GM12878 (cell line): ENCODE data around the gene GRAMD1A. TPM values are rescaled to one million over a fixed set of nuclear protein-coding genes. Genes with fewer than 3 reads are reported as not detected.

ENCODE experiments used
- ATAC-seq: fragments of 200-7000 bp; cut with Tn5 transposase; 3 replicates; pipeline ENCODE4 v1.9.1; 2020; ENCODE audit warnings: mild to moderate bottlenecking, moderate library complexity
- BruUV-seq: library from RNA; stranded (reverse); fragments of 400-500 nt; replicated peaks from 2 replicates; lab custom pipeline; 2021; lab: Mats Ljungman, UMichigan
- CTCF ChIA-PET: fragments of 300-600 bp; sonication (Branson Sonifier 250); formaldehyde crosslinking; extraction: SDS; loops from one replicate; lab custom pipeline; 2021; ENCODE audit warnings: inconsistent platforms; lab: Yijun Ruan, JAX
- POLR2A ChIA-PET: fragments of 350-600 bp; formaldehyde crosslinking; extraction: SDS; loops from one replicate; lab custom pipeline; 2021; ENCODE audit warnings: inconsistent platforms; lab: Charles Lee
- RAD21 ChIA-PET: fragments of 300-600 bp; sonication (Branson Sonifier 250); formaldehyde crosslinking; loops from one replicate; lab custom pipeline; 2023; ENCODE audit warnings: antibody characterized with exemption; ENCODE audit not compliant: unreplicated experiment; lab: Charles Lee
- SMC1A ChIA-PET: fragments of 300-600 bp; sonication (Branson Sonifier 250); formaldehyde crosslinking; loops from one replicate; lab custom pipeline; 2023; ENCODE audit not compliant: unreplicated experiment, uncharacterized antibody; lab: Charles Lee
- DNase-seq: peaks from one replicate; pipeline ENCODE4 v3.0.0-alpha.2; 2011; ENCODE audit warnings: low read depth, low spot score
- FAIRE-seq: peaks from 3 replicates; lab custom pipeline; 2011; peaks lifted over from hg19 to GRCh38; lab: Jason Lieb, UNC
- H2AFZ ChIP-seq: 2 replicates; pipeline ENCODE4 v1.6.0; 2011; ENCODE audit warnings: low read depth, low read length, control low read depth; ENCODE audit not compliant: control insufficient read depth
- H3K27ac ChIP-seq: 2 replicates; pipeline ENCODE4 v1.5.1; 2011; ENCODE audit warnings: control low read depth; ENCODE audit not compliant: control insufficient read depth, insufficient read depth
- H3K27me3 ChIP-seq, 2 experiments: replicated peaks in 1 of 2; 2 replicates each; pipeline versions ENCODE4 v1.6.0 to v1.6.1; 2011; ENCODE audit warnings: low read length in 1 of 2; ENCODE audit not compliant: control insufficient read depth in 2 of 2, insufficient read depth in 2 of 2
- H3K36me3 ChIP-seq, 2 experiments: 2 replicates each; pipeline ENCODE4 v1.5.1; 2011; ENCODE audit warnings: low read length in 1 of 2; ENCODE audit not compliant: control insufficient read depth in 2 of 2, insufficient read depth in 2 of 2
- H3K4me1 ChIP-seq: 2 replicates; pipeline ENCODE4 v1.6.1; 2011; ENCODE audit warnings: mild to moderate bottlenecking, low read length, moderate library complexity, mixed read lengths; ENCODE audit not compliant: control insufficient read depth, insufficient read depth
- H3K4me2 ChIP-seq: 2 replicates; pipeline ENCODE4 v1.6.0; 2011; ENCODE audit warnings: control low read depth; ENCODE audit not compliant: control insufficient read depth, insufficient read depth
- H3K4me3 ChIP-seq: fragments of 200-600 bp; sonication (generic); 2 replicates; pipeline ENCODE4 v1.5.1; 2016
- H3K79me2 ChIP-seq: 2 replicates; pipeline ENCODE4 v1.6.0; 2011; ENCODE audit warnings: low read length; ENCODE audit not compliant: control insufficient read depth, insufficient read depth
- H3K9ac ChIP-seq: 2 replicates; pipeline ENCODE4 v1.8.0; 2011; ENCODE audit warnings: low read length, control low read depth, mixed read lengths; ENCODE audit not compliant: control insufficient read depth, insufficient read depth
- H3K9me3 ChIP-seq: replicated peaks from 3 replicates; pipeline ENCODE4 v1.5.1; 2011; ENCODE audit warnings: mild to moderate bottlenecking, low read length; ENCODE audit not compliant: control insufficient read depth, insufficient read depth
- H4K20me1 ChIP-seq: 2 replicates; pipeline ENCODE4 v1.6.0; 2011; ENCODE audit not compliant: control insufficient read depth, insufficient read depth
- CBX5 ChIP-seq: sonication (generic); IDR thresholded peaks from 2 replicates; pipeline ENCODE4 v1.6.1; 2016; ENCODE audit warnings: low read depth, moderate library complexity, mild to moderate bottlenecking, inconsistent platforms
- CHD2 ChIP-seq: IDR thresholded peaks from 2 replicates; pipeline ENCODE4 v1.6.1; 2011; ENCODE audit warnings: low read depth, low read length, improper control_type of control experiment, borderline replicate concordance
- JUND ChIP-seq: IDR thresholded peaks from 2 replicates; pipeline ENCODE4 v1.6.1; 2012; ENCODE audit warnings: low read depth, mild to moderate bottlenecking, low read length, improper control_type of control experiment, moderate library complexity
- KAT2A ChIP-seq: conservative IDR thresholded peaks from 2 replicates; pipeline ENCODE4 v1.6.1; 2011; ENCODE audit warnings: low read depth, low read length; ENCODE audit not compliant: control insufficient read depth
- KLF5 ChIP-seq: fragments of 450-650 bp; IDR thresholded peaks from 2 replicates; pipeline ENCODE4 v1.6.1; 2014; ENCODE audit warnings: mild to moderate bottlenecking; ENCODE audit not compliant: partially characterized antibody
- NFIC ChIP-seq: IDR thresholded peaks from 2 replicates; pipeline ENCODE4 v1.6.1; 2012; ENCODE audit warnings: low read depth, mild to moderate bottlenecking, inconsistent platforms, low read length, moderate library complexity
- RAD51 ChIP-seq: fragments of 450-650 bp; IDR thresholded peaks from 2 replicates; pipeline ENCODE4 v1.6.1; 2016; ENCODE audit warnings: moderate library complexity, mild to moderate bottlenecking, inconsistent platforms
- RB1 ChIP-seq: fragments of 450-650 bp; formaldehyde crosslinking; IDR thresholded peaks from 2 replicates; pipeline ENCODE4 v1.6.1; 2017; ENCODE audit warnings: mild to moderate bottlenecking, borderline replicate concordance
- TCF7 ChIP-seq: IDR thresholded peaks from 2 replicates; pipeline ENCODE4 v1.6.1; 2014; ENCODE audit warnings: antibody characterized with exemption, borderline replicate concordance
- YBX1 ChIP-seq: fragments of 450-650 bp; IDR thresholded peaks from 2 replicates; pipeline ENCODE4 v1.6.1; 2016; ENCODE audit warnings: antibody characterized with exemption
- WGBS: methylation state at CpG from one replicate; pipeline ENCODE4 v1.1.6; 2016; ENCODE audit warnings: low lambda C conversion rate; ENCODE audit not compliant: insufficient replicate concordance, insufficient coverage; ENCODE audit errors: missing lambda C conversion rate; 5-methylcytosine and 5-hydroxymethylcytosine counted together
- in situ Hi-C: fragments of 300-500 bp; cut with MboI; formaldehyde crosslinking; loops from 9 replicates; pipeline ENCODE4 v1.14.3; 2018; ENCODE audit warnings: mixed read lengths
- intact Hi-C: fragments of 100-400 bp; cut with micrococcal nuclease; formaldehyde crosslinking; loops from one replicate; pipeline ENCODE4 v1.14.2; 2022; ENCODE audit not compliant: unreplicated experiment
- polyA plus RNA-seq, 11 experiments: library from polyadenylated mRNA; depleted of rRNA in 4 of 11; unstranded in 6 of 11; stranded (reverse) in 5 of 11; fragments of >200 nt; fragmentation: Nextera tagmentation in 4 of 11; fragmentation: Illumina TruSeq in 1 of 11; extraction: Ambion mirVana in 4 of 11; extraction: Trizol in 1 of 11; gene quantifications; 1 replicate in 1 of 11; 2 replicates in 10 of 11; pipeline versions ENCODE4 v1.2.1 to v1.2.3, GENCODE V29; 2011 to 2016; ENCODE audit warnings: inconsistent platforms in 2 of 11, missing spikeins in 2 of 11, low read depth in 1 of 11
- total RNA-seq, 4 experiments: library from RNA; depleted of rRNA in 3 of 4; stranded (reverse); fragments of >200 nt in 3 of 4; fragmentation: Illumina TruSeq in 1 of 4; extraction: Trizol in 1 of 4; gene quantifications; 2 replicates each; pipeline versions ENCODE4 v1.2.1 to v1.2.3, GENCODE V29; 2013 to 2021
- TF ChIP-seq, protein P1 (sequence below): IDR thresholded peaks from 2 replicates; pipeline ENCODE4 v1.6.1; 2011; ENCODE audit warnings: borderline replicate concordance, low read depth, mild to moderate bottlenecking, moderate library complexity, mixed read lengths, low read length; ENCODE audit not compliant: insufficient read depth; ENCODE audit errors: extremely low read length

GRAMD1A gene
- total and polyA plus RNA-seq, 10 of the 15 experiments (the other 5 are each of a cell fraction or from before 2014, with no cell fraction given), result 0.79 to 73.6 (median 35.3) TPM

DNA sequence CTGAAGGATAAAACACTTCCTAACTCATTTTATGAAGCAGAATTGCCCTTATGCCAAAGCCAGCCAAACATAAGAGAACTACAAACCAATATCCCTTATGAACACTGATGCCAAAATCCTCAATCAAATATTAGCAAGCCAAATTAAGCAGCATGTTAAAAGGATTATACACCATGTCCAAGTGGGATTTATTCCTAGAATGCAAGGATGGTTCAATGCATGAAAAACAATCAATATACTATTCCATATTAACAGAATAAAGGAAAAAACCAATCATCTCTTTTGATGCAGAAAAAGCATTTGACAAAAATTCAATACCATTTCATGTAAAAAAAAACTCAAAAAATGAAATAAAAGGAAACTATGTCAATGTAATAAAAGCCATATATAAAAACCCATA is 47.0 kb upstream of the GRAMD1A start (continued):
- TF ChIP-seq KAT2A, result no peak
- no peak for TF ChIP-seq YBX1
- no peak for TF ChIP-seq JUND
- TF ChIP-seq RAD51, result no peak
- TF ChIP-seq RB1, result no peak
- no peak for TF ChIP-seq TCF7
- TF ChIP-seq CBX5, result no peak
- no peak for TF ChIP-seq CHD2
- no peak for TF ChIP-seq NFIC

DNA sequence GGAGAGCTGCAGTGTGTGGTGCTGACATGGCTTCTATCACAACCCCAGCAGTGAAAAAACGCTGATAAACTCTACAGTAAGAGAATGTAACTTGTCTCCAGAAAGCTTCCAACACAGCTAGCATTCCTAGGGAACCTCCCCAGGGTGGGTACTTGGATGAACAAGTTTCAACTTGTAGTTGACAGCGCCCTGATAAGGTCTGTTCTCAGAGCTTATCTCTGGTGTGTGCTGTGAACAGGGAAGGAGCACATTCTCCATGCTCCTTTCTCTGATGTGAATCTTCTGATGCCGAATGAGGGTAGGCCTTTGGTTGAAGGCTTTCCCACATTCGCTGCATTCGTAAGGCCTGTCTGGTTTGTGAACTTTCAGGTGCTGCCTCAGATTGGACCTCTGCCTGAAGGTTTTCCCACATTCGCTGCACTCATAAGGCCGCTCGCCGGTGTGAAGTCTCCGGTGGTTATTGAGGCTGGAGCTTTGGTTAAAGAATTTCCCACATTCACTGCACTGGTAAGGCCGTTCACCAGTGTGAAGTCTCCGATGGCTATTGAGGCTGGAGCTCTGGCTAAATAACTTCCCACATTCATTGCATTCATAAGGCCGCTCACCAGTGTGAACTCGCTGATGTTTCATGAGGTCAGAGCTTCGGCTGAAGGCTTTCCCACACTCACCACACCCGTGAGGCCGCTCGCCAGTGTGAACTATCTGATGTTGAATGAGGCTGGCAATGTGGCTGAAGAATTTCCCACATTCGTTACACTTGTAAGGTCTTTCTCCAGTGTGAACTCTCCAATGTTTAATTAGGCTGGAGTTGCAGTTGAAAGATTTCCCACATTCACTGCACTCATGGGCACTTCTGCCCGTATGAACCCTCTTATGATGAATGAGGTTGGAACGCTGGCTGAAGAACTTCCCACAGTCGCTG is 42.0 kb upstream of the GRAMD1A start:
- TF ChIP-seq, protein P1, sequence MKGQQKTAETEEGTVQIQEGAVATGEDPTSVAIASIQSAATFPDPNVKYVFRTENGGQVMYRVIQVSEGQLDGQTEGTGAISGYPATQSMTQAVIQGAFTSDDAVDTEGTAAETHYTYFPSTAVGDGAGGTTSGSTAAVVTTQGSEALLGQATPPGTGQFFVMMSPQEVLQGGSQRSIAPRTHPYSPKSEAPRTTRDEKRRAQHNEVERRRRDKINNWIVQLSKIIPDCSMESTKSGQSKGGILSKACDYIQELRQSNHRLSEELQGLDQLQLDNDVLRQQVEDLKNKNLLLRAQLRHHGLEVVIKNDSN, result no peak
- peak; percentile 66 for TF ChIP-seq KLF5
- peak; percentile 77; the same call in 1 of the 2 replicates for TF ChIP-seq CBX5
- H3K4me3 ChIP-seq, result no peak overlapping the region
- H3K4me1 ChIP-seq, result peaks cover 4% of the 10 kb centered on the region
- intact Hi-C loops (no loop called here), in situ Hi-C loops (loop anchor here (25.0 kb wide), 1 partner anchor 1404 kb away; no protein-coding TSS in a partner anchor)
- no peaks in the 10 kb centered on the region for H3K27me3 ChIP-seq
- H3K4me2 ChIP-seq, result no peak overlapping the region
- ChIA-PET RAD21 (no interaction called here), POLR2A (no interaction called here), SMC1A (no interaction called here), CTCF (no interaction called here)
- no peak overlapping the region for H3K27ac ChIP-seq
- peaks cover 5% of the 10 kb centered on the region for H3K79me2 ChIP-seq
- no peak for DNase-seq
- FAIRE-seq, result no peak
- H4K20me1 ChIP-seq, result no peaks in the 10 kb centered on the region
- peaks cover 10 to 12% of the 10 kb centered on the region in 2 experiments; a peak in 3 of 4 replicates for H3K36me3 ChIP-seq
- H2AFZ ChIP-seq, result no peak overlapping the region
- WGBS, result 88% methylated on average over 22 of the region's 22 CpGs
- H3K9me3 ChIP-seq, result peaks cover 45% of the 10 kb centered on the region
- H3K9ac ChIP-seq, result no peak overlapping the region
- no TSS peak for BruUV-seq
- no peak for ATAC-seq
